Lower lobe of right lung (tissue), 2 donors: Measurements from ENCODE around the gene SLC39A3. TPM values are rescaled to one million over a fixed set of nuclear protein-coding genes. Genes with fewer than 3 reads are reported as not detected.
A peak's percentile ranks its signal among the peaks of the same experiment; 100 is the strongest.

ENCODE experiments used
- ATAC-seq, 2 donors: fragments of 200-7000 bp; cut with Tn5 transposase; one replicate each; pipeline ENCODE4 v1.9.1; 2020 to 2022; ENCODE audit warnings: mild to moderate bottlenecking in 2 of 2, moderate library complexity in 2 of 2
- DNase-seq: peaks from one replicate; pipeline ENCODE4 v3.0.0-alpha.2; 2020
- H3K27ac ChIP-seq: fragments of 200-600 bp; one replicate; pipeline ENCODE4 v1.8.0; 2022
- H3K27me3 ChIP-seq: fragments of 200-600 bp; one replicate; pipeline ENCODE4 v1.8.0; 2022; ENCODE audit warnings: low read depth
- H3K36me3 ChIP-seq: fragments of 200-600 bp; one replicate; pipeline ENCODE4 v1.8.0; 2022; ENCODE audit warnings: mild to moderate bottlenecking
- H3K4me1 ChIP-seq: fragments of 200-600 bp; one replicate; pipeline ENCODE4 v1.8.0; 2022
- H3K4me3 ChIP-seq: fragments of 200-600 bp; one replicate; pipeline ENCODE4 v1.8.0; 2022; ENCODE audit warnings: mild to moderate bottlenecking
- H3K9me3 ChIP-seq: fragments of 200-600 bp; one replicate; pipeline ENCODE4 v1.8.0; 2022
- intact Hi-C: fragments of 100-400 bp; cut with DNase I; formaldehyde crosslinking; loops from one replicate; pipeline ENCODE4 v1.11.0; 2022
- total RNA-seq: library from RNA; stranded (reverse); fragmentation: NEBNext Ultra II Directional; extraction: Animal tissue kit (Norgen Biotek cat#: 25700); gene quantifications from one replicate; pipeline ENCODE4 v1.2.1, GENCODE V29; 2021
- TF ChIP-seq, protein P1 (sequence below): fragments of 200-600 bp; IDR thresholded peaks from one replicate; pipeline ENCODE4 v1.8.0; 2022; ENCODE audit warnings: antibody characterized with exemption, mild to moderate bottlenecking
- donor health status: DM: no; HTN: yes; CAD: no; lungs with severe emphysema.

SLC39A3 gene
- total RNA-seq, 1 donor from 2014 or later, result 24.4 TPM

DNA sequence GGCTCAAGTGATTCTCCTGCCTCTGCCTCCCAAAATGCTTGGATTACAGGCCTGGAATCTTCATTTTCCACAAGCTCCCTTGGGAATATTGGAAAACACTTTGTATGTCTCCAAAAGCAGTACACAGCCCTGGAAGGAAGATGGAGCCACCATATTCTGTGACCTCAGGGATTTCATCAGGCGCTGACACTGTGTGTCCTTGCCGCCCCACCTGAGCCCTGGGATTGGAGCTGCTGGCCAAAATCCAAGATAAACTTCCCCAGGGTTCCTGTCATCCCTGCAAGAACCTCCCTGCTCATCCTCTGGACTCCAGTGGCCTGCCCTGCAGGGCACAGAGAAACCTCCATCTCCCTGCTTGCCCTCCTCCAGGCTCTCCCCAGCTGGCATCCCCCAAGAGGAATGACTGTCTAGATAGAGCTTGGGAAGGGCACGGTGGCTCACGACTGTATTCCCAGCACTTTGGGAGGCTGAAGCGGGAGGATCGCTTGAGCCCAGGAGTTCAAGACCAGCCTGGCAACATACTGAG, 36.1 kb downstream of the SLC39A3 start:
- Histone ChIP-seq H3K36me3 (no peaks in the 10 kb centered on the region), H3K27ac (no peak overlapping the region), H3K4me1 (peaks cover 5% of the 10 kb centered on the region), H3K27me3 (peaks cover 4% of the 10 kb centered on the region), H3K4me3 (no peak overlapping the region), H3K9me3 (no peaks in the 10 kb centered on the region)
- TF ChIP-seq, protein P1, sequence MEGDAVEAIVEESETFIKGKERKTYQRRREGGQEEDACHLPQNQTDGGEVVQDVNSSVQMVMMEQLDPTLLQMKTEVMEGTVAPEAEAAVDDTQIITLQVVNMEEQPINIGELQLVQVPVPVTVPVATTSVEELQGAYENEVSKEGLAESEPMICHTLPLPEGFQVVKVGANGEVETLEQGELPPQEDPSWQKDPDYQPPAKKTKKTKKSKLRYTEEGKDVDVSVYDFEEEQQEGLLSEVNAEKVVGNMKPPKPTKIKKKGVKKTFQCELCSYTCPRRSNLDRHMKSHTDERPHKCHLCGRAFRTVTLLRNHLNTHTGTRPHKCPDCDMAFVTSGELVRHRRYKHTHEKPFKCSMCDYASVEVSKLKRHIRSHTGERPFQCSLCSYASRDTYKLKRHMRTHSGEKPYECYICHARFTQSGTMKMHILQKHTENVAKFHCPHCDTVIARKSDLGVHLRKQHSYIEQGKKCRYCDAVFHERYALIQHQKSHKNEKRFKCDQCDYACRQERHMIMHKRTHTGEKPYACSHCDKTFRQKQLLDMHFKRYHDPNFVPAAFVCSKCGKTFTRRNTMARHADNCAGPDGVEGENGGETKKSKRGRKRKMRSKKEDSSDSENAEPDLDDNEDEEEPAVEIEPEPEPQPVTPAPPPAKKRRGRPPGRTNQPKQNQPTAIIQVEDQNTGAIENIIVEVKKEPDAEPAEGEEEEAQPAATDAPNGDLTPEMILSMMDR, result no peak
- intact Hi-C loops, result no loop called here
- ATAC-seq (no peak), DNase-seq (no peak)

DNA sequence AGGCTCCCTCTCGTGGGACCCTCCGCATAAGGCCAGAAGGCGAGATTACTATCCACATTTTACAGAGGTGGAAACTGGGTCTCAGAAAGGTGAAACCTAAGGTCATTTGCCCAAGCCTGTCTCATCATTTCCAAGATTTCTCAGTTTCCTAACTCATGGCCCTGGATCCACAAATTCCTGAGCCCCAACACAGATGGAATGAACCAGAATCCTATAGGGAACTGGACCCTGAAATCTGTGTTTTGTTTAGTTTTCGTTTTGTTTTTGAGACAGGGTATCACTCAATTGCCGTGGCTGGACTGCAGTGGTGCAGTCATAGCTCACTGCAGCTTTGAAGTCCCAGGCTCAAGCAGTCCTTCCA, 36.8 kb downstream of the SLC39A3 start:
- DNase-seq (no peak), ATAC-seq (no peak)
- Histone ChIP-seq H3K27ac (no peak overlapping the region), H3K36me3 (no peaks in the 10 kb centered on the region), H3K4me1 (peaks cover 5% of the 10 kb centered on the region), H3K27me3 (peaks cover 4% of the 10 kb centered on the region), H3K4me3 (peak overlapping the region; percentile 51), H3K9me3 (no peaks in the 10 kb centered on the region)
- intact Hi-C loops, result no loop called here
- TF ChIP-seq, protein P1, result no peak

DNA sequence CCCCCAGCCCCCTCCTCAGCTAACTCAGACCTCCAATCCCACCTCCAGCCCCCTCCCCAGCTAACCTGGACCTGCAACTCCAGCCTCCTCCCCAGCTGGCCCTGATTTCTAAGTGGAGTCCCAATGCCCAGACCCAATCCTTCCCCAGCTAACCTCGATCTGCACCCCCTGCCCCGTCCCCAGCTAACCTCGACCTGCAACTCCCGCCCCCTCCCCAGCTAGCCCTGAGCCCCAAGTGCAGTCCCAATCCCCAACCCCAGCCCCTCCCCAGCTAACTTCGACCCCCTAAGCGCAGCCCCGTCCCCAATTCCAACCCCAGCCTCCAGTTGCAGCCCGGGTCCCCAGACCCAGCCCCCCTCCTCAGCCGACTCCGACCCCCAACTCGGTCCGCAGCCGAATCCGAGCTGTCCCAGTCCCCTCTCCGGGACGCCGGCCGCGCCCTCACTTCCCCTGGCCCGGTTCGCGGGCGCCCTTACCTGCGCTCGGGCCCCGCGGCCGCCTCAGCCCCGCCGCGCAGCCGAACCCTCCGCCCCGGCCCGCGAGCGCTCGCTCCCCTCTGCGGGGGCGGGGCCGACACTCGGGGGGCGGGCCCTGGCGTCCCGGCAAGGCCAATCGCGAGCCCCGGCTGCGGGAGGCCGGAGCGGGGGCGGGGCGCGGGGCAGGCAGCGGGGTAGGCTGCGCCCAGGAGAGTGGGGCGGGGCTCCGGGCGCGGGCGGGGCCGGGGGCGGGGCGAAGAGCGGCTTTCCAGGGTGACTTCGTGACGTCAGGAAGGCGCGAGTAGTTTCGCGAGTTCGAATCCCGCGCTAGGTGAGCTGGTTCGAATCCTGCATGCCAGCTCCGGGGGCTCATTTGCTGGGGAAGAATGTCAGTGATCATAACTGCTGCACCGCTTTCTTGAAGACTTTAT, 37.4 kb downstream of the SLC39A3 start, which contains the start of gene GNG7:
TSS of gene GNG7 (minus strand) at position 525 of the 907 bp plus-strand sequence. CDS start 182,006 bp downstream, outside the sequence.
- H3K4me3 ChIP-seq, result peak within 1 kb of the TSS; percentile 51
- H3K4me1 ChIP-seq, result peaks cover 5% of the 10 kb centered on the region
- DNase-seq, result peak; percentile 96
- intact Hi-C loops, result no loop called here
- H3K9me3 ChIP-seq, result no peaks in the 10 kb centered on the region
- TF ChIP-seq, protein P1, result no peak
- H3K27me3 ChIP-seq, result peaks cover 4% of the 10 kb centered on the region
- H3K36me3 ChIP-seq, result no peaks in the 10 kb centered on the region
- ATAC-seq, result peak; percentile 100
- H3K27ac ChIP-seq, result no peak within 1 kb of the TSS

DNA sequence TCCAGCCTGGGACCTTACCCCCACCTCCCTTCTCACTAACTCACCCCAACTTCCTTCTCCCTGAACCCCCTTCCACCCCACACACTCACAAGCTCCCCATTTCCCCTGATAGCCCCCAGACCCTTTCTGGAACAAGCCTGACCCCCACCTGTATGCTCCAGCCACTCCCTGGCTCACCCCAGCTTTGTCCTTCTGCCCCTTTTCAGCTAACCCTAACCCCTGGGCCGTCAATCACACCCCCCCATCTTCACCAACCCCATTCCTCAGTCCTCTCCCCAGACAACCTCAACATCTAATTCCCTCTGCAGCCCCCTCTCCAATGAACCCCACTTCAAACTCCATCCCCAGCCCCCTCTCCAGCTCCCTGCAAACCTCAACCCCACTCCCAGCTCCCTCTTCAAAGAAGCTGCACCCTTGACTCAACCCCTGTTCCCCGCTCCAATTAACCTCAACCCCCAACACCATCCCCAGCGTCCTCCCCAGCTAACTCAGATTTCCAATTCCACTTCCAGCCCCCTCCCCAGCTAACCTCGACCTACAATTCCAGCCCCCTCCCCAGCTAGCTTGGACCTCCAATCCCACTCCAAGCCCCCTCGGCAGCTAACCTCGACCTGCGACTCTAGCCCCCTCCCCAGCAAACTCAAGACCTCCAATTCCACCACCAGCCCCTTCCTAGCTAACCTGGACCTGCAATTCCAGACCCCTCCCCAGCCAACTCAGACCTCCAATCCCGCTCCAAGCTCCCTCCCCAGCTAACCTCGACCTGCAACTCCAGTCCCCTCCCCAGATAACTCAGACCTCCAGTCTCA, 38.3 kb downstream of the SLC39A3 start:
- intact Hi-C loops, result no loop called here
- H3K9me3 ChIP-seq, result no peaks in the 10 kb centered on the region
- no peak overlapping the region for H3K27ac ChIP-seq
- peaks cover 5% of the 10 kb centered on the region for H3K4me1 ChIP-seq
- peak overlapping the region; percentile 51 for H3K4me3 ChIP-seq
- ATAC-seq (no peak), DNase-seq (no peak)
- TF ChIP-seq, protein P1, result no peak
- peaks cover 4% of the 10 kb centered on the region for H3K27me3 ChIP-seq
- H3K36me3 ChIP-seq, result no peaks in the 10 kb centered on the region

DNA sequence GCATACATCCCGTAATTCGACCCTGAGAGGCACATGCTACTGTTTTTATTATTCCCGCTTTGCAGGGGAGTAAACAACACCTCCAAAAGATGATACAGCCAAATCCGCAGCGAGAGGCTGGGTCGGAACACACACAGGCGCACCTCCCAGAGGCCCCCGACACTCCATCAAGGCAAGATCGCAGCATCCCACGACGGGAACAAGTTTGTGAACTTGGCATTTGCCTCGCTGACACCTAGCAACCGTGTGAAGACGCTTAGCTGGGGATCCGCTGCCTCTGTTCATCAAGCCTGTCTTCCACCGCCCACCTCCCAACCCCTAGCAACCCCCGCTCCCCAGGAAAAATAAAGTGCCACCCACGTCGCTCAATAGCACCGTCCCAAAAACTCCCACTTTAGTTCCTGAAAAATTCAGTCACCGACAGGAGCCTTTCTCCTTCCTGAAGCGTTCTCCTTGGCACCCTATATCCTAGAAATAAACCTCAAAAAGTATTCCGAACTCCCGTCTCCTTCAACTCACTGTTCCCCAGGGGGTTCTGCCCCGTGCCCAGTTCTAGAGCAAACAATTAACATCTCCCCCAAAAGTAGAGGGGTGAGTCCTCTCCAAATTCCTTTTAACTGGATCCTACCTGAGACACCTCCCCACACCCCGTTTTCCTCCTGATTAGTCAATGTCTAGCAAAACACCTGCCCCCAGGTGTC, 39.0 kb downstream of the SLC39A3 start:
- peaks cover 4% of the 10 kb centered on the region for H3K27me3 ChIP-seq
- H3K36me3 ChIP-seq, result no peaks in the 10 kb centered on the region
- H3K4me1 ChIP-seq, result peaks cover 5% of the 10 kb centered on the region
- intact Hi-C loops, result no loop called here
- no peak for ATAC-seq
- no peaks in the 10 kb centered on the region for H3K9me3 ChIP-seq
- no peak overlapping the region for H3K27ac ChIP-seq
- TF ChIP-seq, protein P1, result no peak
- H3K4me3 ChIP-seq, result no peak overlapping the region
- no peak for DNase-seq
